Fibroblast of the aortic adventitia (primary cell): ENCODE data around the gene FERMT2. TPM values are rescaled to one million over a fixed set of nuclear protein-coding genes. Genes with fewer than 3 reads are reported as not detected.
A peak's percentile ranks its signal among the peaks of the same experiment; 100 is the strongest.

ENCODE experiments used
- DNase-seq: peaks from one replicate; pipeline ENCODE4 v3.0.0-alpha.2; 2010; ENCODE audit warnings: low read depth
- H3K4me3 ChIP-seq: 2 replicates; pipeline ENCODE4 v1.5.1; 2011; ENCODE audit warnings: low read depth, mild to moderate bottlenecking, control low read depth, low read length, moderate library complexity
- CTCF ChIP-seq: IDR thresholded peaks from 2 replicates; pipeline ENCODE4 v1.5.1; 2011; ENCODE audit warnings: mild to moderate bottlenecking, low read length, control low read depth, inconsistent platforms; ENCODE audit not compliant: insufficient read depth
- total RNA-seq: library from RNA; depleted of rRNA; stranded (reverse); fragments of >200 nt; gene quantifications from 2 replicates; pipeline ENCODE4 v1.2.3, GENCODE V29; 2012; ENCODE audit warnings: low replicate concordance

FERMT2 gene
- total RNA-seq, 1 donor = 162 TPM

- DNase-seq = no peak
- no peak overlapping the region for H3K4me3 ChIP-seq
- no peak for TF ChIP-seq CTCF
Observed at GRCh38 chr14:52895000-52895399, 55.9 kb downstream of the FERMT2 start.

- H3K4me3 ChIP-seq = no peak overlapping the region
- no peak for TF ChIP-seq CTCF
- DNase-seq = no peak
Observed at GRCh38 chr14:52891800-52892199, 59.0 kb downstream of the FERMT2 start.

- no peak for DNase-seq
- H3K4me3 ChIP-seq = no peak overlapping the region
- TF ChIP-seq CTCF = no peak
Observed at GRCh38 chr14:52888839-52889838, 61.7 kb downstream of the FERMT2 start.

GRCh38 chr14:52888159-52888558 lies 62.7 kb downstream of the FERMT2 start:
- DNase-seq = no peak
- H3K4me3 ChIP-seq = no peak overlapping the region
- no peak for TF ChIP-seq CTCF

GRCh38 chr14:52885230-52885629 lies 65.6 kb downstream of the FERMT2 start:
- peak; percentile 31 for DNase-seq
- no peak for TF ChIP-seq CTCF
- H3K4me3 ChIP-seq = no peak overlapping the region

- TF ChIP-seq CTCF = no peak
- DNase-seq = no peak
- H3K4me3 ChIP-seq = no peak overlapping the region
Observed at GRCh38 chr14:52883658-52884057, 67.2 kb downstream of the FERMT2 start.
